GM18861 (cell line): Measurements from ENCODE around the gene TSPAN14.
A peak's percentile ranks its signal among the peaks of the same experiment; 100 is the strongest.
"Not testable (repeated sequence)": the region's sequence is repeated elsewhere in the genome, so short reads cannot be mapped to it uniquely, and the experiment has no call there.

Experiments
- ATAC-seq: cut with Tn5 transposase; IDR thresholded peaks from one replicate; pipeline ENCODE4 v1.9.1; 2021; ENCODE audit not compliant: unreplicated experiment

Gene TSPAN14

GRCh38 chr10:80539421-80540031 is 85.4 kb downstream of the TSPAN14 start:
- ATAC-seq, result peak; percentile 30

DNA sequence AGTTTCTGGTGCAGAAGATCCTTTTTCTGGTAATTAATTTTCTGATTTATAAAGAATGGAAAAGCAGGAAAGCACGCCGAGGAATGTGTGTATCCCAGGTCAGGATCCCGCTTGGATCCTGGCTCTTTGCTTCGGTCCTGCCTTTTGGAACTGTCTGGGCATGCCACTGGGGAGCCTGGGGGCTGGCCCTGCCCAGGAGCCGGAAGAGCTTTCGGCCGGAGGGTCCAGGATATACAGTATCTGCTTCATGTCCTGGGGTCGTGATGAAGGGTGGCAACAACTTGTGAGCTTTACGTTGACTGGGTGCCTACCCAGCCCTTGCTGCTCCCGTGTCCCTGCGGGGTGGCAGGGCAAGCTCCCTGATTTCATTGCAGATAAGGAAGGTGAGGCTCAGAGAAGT is 86.0 kb downstream of the TSPAN14 start:
- ATAC-seq, result no peak

DNA sequence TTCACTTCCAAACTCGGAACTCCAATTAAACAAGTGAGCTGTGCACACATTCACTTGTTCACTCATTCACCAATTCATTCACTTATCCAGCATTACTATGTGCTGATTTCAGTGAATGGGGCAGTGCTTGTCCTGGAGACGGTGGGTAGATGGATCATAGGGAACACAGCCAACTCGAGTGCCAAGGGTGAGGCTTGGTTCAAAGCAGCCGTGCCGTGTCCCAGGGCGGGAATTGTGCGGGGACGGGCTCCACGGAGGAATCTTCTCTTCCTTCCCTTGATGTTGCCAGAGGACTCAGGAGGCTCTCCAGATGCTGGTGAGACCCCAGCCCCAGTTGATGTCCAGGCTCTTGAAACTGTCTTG is 86.5 kb downstream of the TSPAN14 start:
- ATAC-seq, result no peak

- peak; percentile 57 for ATAC-seq
These were observed 87.1 kb downstream of the TSPAN14 start for GRCh38 chr10:80540981-80541750.

DNA sequence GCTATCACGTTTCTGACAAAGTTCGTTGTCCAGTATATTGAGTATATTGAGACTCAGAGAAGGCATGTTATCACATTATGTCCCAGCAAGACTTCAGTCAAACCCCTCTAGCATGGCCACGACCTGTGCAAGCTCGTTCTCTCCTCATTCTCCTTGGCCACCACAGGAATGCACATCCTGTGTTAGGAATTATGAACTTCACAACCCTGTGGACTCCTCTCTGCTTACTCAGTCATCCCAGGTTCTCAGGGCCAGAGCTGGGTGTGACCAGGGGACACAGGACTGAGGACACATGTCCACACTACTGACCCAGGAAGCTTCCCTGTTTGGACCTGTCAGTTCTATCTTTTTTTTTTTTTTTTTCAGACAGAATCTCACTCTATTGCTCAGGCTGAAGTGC is 87.9 kb downstream of the TSPAN14 start:
- ATAC-seq, result no peak

DNA sequence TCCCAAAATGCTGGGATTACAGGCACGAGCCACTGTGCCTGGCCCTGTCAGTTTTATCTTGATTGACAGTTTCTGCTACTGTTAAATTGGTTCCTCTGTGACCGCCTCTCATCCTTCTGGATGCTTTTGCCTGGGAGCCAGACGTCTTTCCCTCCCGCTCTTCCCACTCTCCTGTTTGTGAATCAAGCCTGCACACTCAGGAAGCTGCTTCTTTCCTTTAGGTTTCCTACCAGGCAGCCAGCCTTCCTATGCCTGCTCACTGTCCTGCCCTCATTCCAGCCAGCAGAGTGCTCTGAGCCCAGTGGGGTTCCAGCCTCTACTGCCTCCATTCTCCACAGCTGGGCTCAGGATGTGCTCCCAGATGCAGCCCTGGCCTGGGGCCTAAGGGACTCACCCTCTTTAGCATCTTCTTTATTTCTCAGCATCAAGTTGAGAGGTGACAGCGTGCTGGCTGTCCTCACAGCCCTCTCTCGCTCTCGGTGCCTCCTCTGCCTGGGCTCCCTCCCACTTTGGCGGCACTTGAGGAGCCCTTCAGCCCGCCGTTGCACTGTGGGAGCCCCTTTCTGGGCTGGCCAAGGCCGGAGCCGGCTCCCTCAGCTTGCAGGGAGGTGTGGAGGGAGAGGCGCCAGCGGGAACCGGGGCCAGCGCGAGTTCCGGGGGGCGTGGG is 88.7 kb downstream of the TSPAN14 start:
- ATAC-seq, result no peak

- not testable (repeated sequence) for ATAC-seq
These were observed 89.2 kb downstream of the TSPAN14 start for GRCh38 chr10:80543319-80543672.

DNA sequence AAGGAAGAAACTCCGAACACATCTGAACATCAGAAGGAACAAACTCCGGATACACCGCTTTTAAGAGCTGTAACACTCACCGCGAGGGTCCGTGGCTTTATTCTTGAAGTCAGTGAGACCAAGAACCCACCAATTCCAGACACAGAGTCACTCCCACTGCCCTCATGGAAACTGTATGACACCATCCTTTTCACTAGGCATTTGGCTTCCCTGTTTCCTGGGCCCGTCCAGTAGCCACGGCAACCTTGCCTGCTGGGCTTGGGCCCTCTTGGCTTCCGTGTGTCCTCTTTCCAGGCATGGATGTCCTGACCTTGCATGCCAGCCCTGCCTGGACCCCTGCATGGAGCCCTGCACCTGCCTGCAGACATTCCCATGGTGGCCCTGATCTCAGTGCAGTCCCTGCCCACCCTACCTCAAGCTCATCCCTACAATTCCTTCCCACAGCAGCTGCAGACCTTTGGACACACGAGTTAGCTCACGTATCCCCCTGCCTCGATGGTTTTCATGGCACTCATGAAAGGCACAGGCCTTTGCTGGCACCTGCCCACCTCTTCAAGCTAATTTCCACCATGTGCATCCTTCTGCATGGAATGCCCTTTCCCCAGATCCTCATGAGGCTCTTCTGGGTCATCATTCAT is 90.3 kb downstream of the TSPAN14 start:
- ATAC-seq, result no peak

- ATAC-seq, result no peak
These were observed 91.3 kb downstream of the TSPAN14 start for GRCh38 chr10:80545258-80545881.

DNA sequence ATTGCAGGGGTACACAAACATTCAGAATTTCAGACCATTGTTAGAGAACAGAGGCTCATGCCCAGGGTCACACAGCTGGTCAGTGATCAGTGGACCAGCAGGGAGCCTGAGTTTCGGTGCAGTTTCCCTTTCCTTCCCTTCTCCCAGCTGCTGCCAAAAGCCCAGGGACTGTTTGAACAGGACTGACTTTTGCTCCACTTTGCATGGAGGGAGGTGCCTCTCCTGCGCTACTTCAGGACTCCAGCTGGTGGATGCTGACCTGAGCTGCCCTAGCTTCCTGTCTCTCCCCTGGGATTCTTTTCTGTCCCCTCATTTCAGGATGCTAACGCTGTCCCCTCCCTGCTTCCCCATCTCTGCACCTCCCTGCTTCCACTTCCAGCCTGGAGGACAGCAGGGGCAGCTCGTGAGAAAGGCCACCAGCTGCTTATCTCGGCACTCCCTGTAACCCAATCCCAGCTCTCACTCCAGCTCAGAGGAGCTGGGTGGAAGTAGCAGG is 98.1 kb downstream of the TSPAN14 start:
- ATAC-seq, result no peak

DNA sequence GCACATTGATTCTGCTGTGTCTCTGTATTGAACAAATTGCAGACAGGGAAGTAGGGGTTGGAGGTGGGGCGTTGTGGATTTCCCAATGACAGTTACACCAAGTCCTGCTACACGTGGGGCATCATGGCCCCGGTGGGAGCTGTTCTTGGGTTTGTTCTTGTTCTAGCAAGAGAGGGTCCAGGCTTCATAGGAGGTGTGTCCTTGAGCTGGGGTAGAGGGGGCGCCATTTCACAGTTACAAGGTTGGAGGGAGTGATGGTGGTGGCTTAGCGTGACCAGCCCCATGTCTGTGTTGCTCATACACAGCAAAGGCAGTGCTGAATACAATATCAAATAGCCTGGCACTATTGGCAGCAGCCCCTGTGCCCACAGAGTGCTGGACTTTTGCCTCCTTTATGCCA is 99.3 kb downstream of the TSPAN14 start:
- ATAC-seq, result no peak

- no peak for ATAC-seq
These were observed 99.9 kb downstream of the TSPAN14 start for GRCh38 chr10:80554050-80554449.

DNA sequence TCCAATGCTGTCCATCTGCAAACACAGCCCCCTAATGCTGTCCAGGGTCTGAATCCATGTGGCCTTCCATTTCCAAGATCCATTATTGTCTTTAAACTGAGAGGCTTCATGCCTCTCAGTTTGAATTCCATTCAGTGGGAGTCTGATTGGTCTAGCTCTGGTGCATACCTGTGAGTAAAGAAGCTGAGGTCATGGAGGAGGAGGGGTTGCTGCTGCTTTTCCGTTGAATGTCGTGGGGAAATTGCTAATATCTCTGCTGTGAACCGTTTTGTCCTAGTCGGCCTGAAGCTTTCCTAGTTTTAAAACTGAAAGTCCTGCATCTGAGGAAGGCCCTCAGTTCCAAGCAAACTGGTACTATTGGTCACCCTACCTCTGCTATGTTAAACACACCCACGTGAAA is 101.3 kb downstream of the TSPAN14 start:
- ATAC-seq, result no peak

DNA sequence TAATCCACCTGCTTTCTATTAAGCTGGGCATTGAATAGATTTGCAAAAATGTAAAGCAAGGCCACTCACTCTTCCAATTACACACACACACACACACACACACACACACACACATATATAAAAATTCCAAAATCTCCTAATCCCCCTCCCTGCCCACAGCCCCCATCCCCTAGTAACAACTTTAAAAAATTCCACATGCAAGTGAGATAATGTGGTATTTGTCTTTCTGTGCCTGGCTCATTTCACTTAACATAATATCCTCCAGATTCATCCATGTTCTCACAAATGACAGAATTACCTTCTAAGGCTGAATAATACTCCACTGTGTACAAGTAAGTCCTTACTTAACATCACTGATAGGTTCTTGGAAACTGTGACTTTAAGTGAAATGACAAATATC is 107.8 kb downstream of the TSPAN14 start:
- no peak for ATAC-seq

DNA sequence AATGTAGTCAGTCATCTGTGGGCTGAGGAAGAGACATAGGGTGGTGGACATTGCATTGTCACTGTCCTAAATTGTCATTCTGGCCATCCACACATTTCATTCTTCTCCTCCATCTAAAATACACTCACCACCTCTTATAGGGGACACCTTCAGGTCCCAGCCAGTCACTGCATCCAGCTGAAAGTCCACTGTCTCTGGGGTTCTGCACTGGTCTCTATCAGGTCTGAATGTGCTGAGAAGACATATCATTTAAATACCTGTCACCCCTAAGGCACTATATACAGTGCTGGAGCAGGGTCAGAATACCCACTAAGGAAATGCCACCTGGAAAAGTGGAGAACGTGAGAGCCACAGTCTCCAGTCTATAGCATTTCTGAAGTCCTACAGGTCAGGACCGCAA is 113.2 kb downstream of the TSPAN14 start:
- no peak for ATAC-seq

DNA sequence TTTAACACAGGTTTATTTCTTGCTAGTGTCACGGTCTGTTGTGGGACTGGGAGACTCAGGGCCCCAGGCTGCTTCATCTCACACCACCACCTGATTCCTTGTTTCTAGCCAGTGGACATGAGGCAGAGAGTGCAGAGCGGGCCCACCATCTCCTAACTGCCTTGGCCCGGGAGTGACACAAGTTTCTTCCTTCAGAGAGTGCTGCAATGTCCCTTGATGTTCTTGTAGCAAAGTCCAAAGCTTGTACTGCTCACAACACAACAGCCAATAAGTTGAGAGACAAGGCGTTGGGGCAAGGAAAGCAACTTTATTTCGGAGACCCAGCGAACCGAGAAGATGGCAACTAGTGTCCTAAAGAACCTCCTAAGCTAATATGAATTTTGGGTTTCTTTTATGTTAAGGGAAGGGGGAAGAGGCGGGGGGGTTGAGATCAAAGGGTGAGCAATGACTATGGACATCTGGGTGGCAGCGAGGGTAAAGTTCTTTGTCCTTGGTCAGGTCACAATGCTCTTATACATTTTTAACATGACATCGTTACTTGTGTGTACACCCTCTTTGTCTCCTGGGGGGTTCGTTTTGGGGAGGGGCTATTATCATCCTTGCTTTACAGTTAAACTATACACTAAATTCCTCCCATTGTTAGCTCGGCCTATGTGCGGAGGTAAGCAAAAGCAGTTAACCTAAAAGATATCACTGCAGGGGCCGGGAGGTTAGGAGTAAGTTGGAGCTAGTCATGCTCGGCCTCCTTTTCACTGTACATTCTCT is 115.2 kb downstream of the TSPAN14 start:
- no peak for ATAC-seq

- no peak for ATAC-seq
These were observed 117.2 kb downstream of the TSPAN14 start for GRCh38 chr10:80571352-80571751.

DNA sequence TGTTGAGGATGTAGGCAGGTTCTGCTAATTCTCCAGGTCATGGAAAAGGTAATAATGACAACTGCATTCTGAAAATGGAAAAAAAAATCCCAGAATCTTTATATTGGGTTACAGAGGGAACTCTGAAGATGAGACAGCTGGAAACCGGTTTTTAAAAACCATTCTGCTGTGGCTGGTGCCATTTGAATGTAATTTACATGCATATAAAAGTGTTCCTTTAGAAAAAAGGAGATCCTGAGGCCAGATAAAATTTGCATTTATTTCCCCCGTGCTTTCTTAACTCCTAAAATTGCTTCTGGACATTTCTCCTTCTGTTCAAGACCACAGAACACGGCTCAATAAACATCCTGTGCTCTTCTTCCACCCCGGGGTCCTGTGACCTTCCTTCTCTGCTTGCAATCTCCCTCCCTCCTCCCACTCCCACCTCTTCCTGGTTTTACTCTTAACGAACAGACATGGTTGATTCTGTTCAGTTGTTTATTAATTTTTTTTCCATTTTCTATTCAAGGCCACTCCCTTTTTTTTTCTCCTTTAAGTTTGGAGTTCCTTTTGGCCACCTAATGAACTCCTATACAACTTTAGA is 125.2 kb downstream of the TSPAN14 start:
- no peak for ATAC-seq

DNA sequence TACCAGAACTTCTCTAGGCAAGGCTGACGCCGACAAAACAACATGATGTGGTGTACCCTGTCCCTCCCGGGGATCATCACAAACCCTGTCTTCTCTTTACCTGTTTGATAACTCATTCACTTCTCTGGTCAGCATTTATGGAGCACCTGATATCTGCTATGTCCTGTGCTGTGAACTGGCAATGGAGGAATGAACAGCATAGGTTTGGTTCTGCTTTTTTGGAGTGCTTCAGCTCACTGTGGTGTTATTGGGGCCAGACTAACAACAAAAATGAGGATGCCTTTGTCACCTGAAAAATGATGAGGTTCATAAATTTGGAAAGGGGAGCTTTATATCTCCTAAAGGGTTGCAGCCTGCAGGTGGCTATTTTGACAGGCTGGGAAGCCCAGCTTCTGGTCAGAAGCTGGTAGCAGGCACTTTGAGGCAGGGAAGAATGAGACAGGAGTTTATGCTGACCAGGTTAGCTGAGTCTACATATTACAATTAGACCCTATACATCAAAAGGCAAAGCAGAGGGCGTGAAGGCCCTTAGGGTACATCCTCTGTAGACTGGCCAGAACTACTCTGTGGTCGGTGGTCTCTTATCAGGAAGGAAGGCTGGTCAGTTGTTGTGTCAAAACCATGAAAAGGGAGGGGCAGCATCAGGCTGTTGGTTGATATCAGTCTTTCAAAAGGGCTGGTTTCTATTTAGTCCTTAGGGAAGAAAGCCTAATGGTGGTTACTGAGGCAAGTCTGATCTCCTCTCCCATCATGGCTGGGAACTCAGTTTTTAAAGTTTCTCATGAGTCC is 125.9 kb downstream of the TSPAN14 start:
- no peak for ATAC-seq
